GM21786 (cell line): ENCODE data around the gene OR10V1.
"Not testable (repeated sequence)": the region's sequence is repeated elsewhere in the genome, so short reads cannot be mapped to it uniquely, and the experiment has no call there.

Experiments used
- ATAC-seq: cut with Tn5 transposase; IDR thresholded peaks from one replicate; pipeline ENCODE4 v1.9.1; 2021; ENCODE audit not compliant: unreplicated experiment

The OR10V1 gene

GRCh38 chr11:59710136-59710847 is 3.4 kb downstream of the OR10V1 start:
- ATAC-seq = no peak

GRCh38 chr11:59708537-59708936 is 5.1 kb downstream of the OR10V1 start:
- no peak for ATAC-seq

- no peak for ATAC-seq
Measured at GRCh38 chr11:59707371-59707770, 6.3 kb downstream of the OR10V1 start.

GRCh38 chr11:59706518-59707285 is 6.9 kb downstream of the OR10V1 start:
- ATAC-seq = no peak

- no peak for ATAC-seq
Measured at GRCh38 chr11:59705294-59705693, 8.4 kb downstream of the OR10V1 start.

GRCh38 chr11:59703515-59703914 is 10.1 kb downstream of the OR10V1 start:
- ATAC-seq = not testable (repeated sequence)

- not testable (repeated sequence) for ATAC-seq
Measured at GRCh38 chr11:59700157-59700556, 13.5 kb downstream of the OR10V1 start.

GRCh38 chr11:59698506-59698905 is 15.1 kb downstream of the OR10V1 start:
- ATAC-seq = no peak

GRCh38 chr11:59692915-59693314 is 20.7 kb downstream of the OR10V1 start:
- no peak for ATAC-seq

GRCh38 chr11:59691156-59691555 is 22.5 kb downstream of the OR10V1 start:
- ATAC-seq = no peak

GRCh38 chr11:59689015-59689414 is 24.6 kb downstream of the OR10V1 start:
- ATAC-seq = no peak

- ATAC-seq = not testable (repeated sequence)
Measured at GRCh38 chr11:59681260-59681725, 32.4 kb downstream of the OR10V1 start.

GRCh38 chr11:59680287-59681154 is 33.1 kb downstream of the OR10V1 start:
- peak; percentile 88 for ATAC-seq

GRCh38 chr11:59679347-59679746 is 34.3 kb downstream of the OR10V1 start:
- no peak for ATAC-seq

GRCh38 chr11:59678813-59679165 is 34.9 kb downstream of the OR10V1 start:
- ATAC-seq = no peak

GRCh38 chr11:59678118-59678812 is 35.4 kb downstream of the OR10V1 start:
- no peak for ATAC-seq

- no peak for ATAC-seq
Measured at GRCh38 chr11:59676205-59676604, 37.4 kb downstream of the OR10V1 start.

GRCh38 chr11:59674291-59674690 is 39.4 kb downstream of the OR10V1 start:
- ATAC-seq = no peak

- ATAC-seq = no peak
Measured at GRCh38 chr11:59673291-59673690, 40.4 kb downstream of the OR10V1 start.

GRCh38 chr11:59671471-59671870 is 42.2 kb downstream of the OR10V1 start:
- ATAC-seq = no peak

- no peak for ATAC-seq
Measured at GRCh38 chr11:59669611-59670009, 44.0 kb downstream of the OR10V1 start.
